NCI-H2227 (cell line): ENCODE measurements around the gene NTRK3.

ENCODE experiments used
- DNase-seq: peaks from one replicate; lab custom pipeline; 2025; ENCODE audit not compliant: unreplicated experiment; lab: John Stamatoyannopoulos, UW

The NTRK3 gene

GRCh38 chr15:87906444-87906843, 350.1 kb downstream of the NTRK3 start:
- DNase-seq: no peak

DNA sequence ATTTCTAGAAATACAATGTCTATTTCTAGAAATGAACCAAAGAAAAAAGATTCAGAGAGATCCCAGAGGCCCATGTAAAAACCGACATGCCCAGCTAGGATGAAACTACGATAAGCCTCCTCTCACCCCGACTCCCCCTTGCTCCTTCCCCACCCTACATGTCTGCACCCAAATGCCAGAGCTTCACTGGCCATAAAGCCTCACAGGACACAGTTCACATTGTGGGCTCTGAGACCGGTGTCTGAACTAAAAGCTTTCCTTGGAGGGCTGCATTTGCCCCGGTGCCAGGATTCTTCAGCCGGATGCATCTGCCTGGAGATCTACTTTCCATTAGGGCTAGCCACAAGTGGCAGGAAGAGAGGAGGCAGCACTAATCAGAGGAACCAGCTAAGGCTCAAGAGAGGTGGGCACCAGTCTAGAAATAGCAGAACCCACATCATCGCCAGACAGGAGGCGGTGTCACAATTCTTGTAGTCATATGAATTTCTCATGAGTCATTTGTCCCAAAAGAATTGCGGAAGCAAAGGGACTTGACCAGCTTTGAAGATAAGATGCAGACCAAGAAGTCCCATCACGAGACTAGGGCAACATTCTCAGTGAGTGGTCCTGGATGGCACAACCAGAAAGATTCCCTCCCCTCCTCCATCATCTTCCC, 353.6 kb downstream of the NTRK3 start:
- no peak for DNase-seq

- DNase-seq: no peak
Measured at GRCh38 chr15:87901926-87902690, 354.4 kb downstream of the NTRK3 start.

DNA sequence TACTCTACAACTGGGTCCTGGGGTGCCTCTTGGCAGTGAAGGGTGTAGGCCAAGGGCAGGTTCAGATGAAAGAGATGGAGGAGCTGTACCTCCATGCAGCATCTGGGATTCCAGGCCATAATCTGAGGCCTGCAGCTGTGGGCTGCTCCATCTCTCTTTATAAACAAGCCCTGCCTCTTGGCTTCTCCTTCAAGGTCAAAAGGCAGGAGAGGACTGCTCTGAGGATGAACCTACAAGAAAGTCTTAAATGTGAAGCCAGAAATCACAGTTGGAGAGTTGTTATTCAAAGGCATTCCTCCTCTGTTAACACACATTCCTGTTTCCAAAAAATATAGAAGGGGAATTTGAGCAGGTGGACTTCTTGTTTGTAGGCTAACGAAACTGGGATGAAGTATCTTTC, 355.5 kb downstream of the NTRK3 start:
- DNase-seq: no peak

DNA sequence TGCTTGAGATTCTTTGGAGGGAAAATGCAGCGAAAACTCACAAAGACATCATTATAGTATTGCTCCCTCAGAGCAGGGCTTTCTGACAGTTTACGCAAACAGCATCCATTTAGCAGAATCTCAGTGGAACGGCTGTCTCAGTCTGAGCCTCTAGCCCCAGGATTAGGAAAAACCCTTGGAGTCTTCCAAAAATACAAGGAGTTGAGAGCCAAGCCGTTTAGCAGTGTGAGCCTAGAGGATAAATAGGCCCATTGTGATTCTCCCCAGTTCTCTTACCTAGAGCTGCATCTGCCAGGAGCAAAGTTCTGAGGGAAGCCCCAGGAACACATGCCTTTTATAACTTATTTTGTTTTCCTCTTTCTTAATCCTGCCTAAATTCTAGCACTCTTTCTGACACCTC, 359.6 kb downstream of the NTRK3 start:
- no peak for DNase-seq

DNA sequence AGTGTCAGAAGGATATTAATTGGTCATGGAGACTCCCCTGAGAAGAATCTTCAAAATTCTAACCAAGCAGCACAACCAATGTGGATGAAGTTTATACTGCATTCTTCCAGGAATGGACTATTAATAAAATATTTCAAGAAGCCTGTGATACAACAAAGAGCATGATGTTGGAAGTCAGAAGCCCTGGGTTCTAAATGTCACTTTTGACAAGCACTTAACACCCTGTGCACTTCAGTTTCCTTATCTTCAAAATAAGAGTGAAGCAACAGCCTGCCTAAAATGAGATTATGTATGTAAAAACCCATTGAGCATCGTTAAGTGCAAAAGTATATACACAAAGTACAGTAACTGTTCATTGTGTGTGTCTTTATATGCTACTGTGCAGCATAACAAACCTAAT, 369.4 kb downstream of the NTRK3 start:
- no peak for DNase-seq

- no peak for DNase-seq
Measured at GRCh38 chr15:87881026-87881425, 375.5 kb downstream of the NTRK3 start.

DNA sequence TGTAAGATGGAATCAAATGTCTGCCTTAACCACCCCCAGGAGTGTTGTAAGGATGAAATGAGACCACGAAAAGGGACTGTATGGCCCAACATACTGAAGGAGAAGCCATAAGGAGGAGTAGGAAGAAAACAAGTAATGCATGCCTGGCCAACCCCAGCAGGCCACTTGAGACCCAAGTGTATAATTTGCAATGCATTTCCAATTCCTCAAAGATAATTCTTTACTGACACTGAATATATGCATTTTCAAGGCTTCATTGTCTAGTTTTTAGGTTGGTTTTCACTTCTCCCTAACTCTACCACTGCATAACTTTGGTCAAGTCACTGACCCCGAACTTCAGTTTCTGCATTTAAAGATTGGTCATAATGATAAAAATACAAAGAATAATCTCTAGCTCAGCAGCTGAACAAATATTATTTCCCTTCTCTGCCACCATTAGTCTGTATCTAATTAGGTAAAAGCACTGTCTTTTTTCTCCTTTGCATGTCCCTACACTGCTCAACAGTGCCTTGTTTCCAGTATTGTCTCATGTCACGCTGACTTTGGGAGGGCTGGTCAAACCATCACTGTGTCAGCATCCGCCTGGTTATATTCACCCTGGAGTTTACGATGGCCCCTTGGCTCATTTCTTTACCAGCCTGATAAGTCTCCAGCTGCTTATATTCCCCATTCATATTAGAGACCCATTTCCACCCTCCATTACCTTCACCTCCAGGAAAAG, 378.6 kb downstream of the NTRK3 start:
- DNase-seq: no peak

- DNase-seq: no peak
Measured at GRCh38 chr15:87877114-87877810, 379.3 kb downstream of the NTRK3 start.

DNA sequence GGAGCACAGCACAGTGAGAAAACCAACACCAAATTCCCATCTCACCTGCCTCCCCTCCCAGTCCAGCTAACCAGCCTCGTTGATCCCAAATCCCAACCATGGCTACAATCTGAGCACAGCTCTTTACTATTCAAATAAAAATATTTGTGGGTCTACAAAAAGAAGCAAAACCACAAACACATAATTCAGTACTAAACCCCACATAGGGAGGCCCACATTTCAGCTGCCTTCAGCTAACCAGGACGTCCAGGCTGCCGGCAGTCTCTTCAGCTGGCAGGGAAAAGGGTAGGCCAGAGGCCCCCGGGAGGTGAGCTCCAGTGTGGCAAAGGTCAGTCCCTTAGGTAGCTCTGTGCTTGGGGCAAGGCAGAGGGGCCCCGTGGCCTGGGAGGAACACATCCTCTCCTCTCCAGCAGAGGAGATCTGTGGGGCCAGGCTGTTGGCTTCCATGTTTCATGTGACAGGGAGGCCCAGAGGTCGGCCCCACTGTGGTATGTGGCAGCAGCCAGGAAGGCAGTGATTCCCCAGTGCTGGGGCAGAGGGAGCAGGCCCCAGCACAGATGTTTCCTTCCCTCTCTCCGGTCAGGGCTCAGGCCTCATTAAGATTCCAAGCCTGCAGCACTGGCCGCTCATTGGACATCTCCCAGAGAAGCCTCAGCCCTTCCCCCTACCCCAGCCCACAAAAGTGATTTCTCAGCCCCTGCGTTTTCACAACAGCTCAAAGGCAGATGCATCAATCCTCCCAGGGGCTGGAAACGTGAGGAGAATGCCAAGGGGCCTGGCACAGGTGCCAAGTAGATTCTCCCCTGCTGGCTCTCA, 381.4 kb downstream of the NTRK3 start:
- no peak for DNase-seq

DNA sequence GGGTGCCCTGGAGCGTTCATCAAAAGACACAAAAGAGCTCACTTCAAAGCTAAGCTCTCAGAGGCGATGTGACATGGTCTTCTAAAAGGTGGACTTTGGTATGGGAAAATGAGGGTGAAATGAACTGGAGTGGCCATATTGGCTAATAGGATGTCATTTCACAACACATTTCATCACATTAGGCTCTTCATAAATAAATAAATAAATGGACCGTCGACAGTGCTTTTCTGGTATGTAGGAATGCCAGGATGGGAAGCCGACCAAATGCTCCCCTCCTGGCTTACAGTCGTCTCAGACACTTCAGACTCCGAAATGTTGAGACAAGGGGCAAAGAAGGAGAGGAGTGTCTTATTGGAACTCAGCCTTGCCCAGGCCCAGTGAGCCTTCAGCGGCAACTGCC, 383.0 kb downstream of the NTRK3 start:
- DNase-seq: no peak

DNA sequence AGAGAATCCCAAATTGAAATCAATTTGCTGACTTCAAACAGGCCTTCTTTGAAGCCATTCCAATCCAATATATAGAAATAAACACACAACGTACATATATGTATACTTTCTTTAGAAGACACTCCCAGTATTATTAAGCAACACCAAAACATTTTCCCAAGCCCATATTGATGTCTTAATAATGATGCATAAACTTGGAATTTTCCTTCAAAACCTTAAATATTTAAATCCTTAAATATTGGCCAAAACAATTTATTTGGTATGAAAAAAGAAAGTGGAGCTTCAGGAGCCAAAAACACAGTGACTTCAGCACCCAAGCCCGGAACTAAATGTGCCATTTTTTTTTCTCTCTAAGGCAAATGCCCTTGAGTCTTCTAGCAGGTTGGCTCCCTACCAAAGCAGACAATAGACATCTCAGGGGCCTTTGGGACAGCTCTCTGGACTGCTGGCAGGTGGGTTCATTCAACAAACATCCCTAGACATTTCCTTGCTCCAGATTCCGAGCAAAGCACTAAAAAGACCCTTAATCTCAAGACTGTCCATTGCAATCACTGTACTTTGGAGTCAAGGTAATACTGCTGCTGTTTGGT, 384.7 kb downstream of the NTRK3 start:
- no peak for DNase-seq

GRCh38 chr15:87871258-87871681, 385.3 kb downstream of the NTRK3 start:
- no peak for DNase-seq

GRCh38 chr15:87866961-87867360, 389.6 kb downstream of the NTRK3 start:
- DNase-seq: no peak

DNA sequence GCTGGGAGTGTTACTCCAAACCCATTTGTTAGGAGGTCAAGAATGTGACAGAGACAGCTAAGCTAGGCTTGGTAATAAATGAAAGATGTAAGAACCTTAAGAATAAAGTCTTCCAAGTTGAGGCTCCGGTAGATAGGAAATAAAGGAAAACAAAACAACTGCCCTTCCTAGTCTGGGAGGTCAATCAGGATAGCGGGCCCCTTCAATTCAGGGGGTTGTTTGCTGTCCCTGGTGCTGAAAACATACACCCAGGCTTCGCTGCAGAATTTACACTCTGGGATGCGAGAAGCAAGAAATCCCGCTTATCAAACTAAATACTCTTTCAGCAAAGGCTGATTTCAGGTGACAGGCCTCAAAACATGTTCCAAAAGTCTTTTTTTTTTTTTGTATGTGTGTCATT, 393.4 kb downstream of the NTRK3 start:
- no peak for DNase-seq

DNA sequence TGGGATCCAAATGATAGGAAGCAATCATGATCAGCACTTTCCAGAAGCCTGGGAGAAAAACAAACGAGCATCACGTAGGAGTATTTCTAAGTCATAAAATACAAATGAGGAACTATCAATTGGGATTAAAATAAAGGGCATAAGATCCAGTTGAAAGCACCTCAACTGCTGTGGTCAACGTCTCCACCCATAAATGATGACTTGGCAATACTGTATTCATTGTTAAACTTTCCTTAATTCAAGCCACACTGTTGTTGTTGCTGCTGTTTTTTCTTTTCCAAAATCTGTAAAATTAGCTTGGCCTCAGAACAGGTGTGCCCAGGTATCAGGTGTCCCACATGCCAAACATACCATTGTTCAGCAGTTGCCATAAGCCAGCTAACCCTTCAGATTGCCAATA, 395.8 kb downstream of the NTRK3 start:
- no peak for DNase-seq

DNA sequence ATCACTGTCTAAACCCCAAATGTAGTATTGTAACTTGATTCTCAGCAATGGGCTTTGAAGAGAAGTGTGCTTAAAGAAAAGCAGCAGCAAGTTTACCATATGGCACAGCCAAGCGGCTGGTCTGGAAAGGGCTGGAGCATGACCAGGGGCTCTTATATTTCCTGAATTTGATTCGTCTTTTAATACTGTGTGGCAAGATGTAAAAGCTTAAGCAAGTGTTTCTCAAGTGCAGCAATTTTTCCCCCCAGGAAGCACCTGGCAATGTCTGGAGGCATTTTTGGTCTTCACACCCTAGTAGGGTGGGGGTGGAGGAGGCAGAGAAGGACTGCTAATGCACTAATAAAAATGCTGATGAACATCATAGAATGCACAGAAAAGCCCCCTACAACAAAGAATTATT, 397.9 kb downstream of the NTRK3 start:
- no peak for DNase-seq

GRCh38 chr15:87851497-87851896, 405.0 kb downstream of the NTRK3 start:
- no peak for DNase-seq

- no peak for DNase-seq
Measured at GRCh38 chr15:87850916-87851315, 405.6 kb downstream of the NTRK3 start.

DNA sequence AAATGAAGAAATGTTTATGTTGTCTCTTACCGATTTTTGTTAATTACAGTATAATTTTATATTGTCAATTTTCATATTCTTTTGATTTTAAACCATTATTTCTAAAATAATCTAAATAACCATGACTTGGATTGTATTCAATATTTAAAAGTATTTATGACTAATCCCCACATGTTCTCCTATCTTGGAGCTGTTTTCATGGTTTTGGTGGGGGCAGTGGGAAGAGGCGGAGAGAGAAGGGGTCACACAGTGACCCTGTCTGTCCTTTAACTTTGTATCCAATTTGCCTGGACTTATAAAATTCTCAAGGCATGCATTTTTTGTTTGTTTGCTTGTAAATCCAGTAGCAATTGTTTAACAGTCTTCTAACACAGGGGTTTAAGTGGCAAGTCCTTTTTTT, 407.4 kb downstream of the NTRK3 start:
- DNase-seq: no peak
